BE2C (cell line): ENCODE results near the gene TWF2.

Source experiments
- DNase-seq: peaks from one replicate; pipeline ENCODE4 v3.0.0-alpha.2; 2020
- H3K27me3 ChIP-seq: fragments of 250-450 bp; sonication (Bioruptor Pico); 2 replicates; pipeline ENCODE4 v1.5.1; 2020; ENCODE audit warnings: mild to moderate bottlenecking
- H3K36me3 ChIP-seq: fragments of 250-450 bp; sonication (Bioruptor Pico); 2 replicates; pipeline ENCODE4 v1.5.1; 2020; ENCODE audit warnings: mild to moderate bottlenecking
- H3K4me1 ChIP-seq: fragments of 250-450 bp; sonication (Bioruptor Pico); 2 replicates; pipeline ENCODE4 v1.5.1; 2020
- H3K4me3 ChIP-seq: 2 replicates; pipeline ENCODE4 v1.5.1; 2011; ENCODE audit warnings: low read depth, low read length
- H3K9me3 ChIP-seq: fragments of 250-450 bp; sonication (Bioruptor Pico); 2 replicates; pipeline ENCODE4 v1.5.1; 2020
- TF ChIP-seq, protein P1 (sequence below): IDR thresholded peaks from 2 replicates; pipeline ENCODE4 v1.5.1; 2012; ENCODE audit warnings: mild to moderate bottlenecking, low read depth, low read length

Gene TWF2

DNA sequence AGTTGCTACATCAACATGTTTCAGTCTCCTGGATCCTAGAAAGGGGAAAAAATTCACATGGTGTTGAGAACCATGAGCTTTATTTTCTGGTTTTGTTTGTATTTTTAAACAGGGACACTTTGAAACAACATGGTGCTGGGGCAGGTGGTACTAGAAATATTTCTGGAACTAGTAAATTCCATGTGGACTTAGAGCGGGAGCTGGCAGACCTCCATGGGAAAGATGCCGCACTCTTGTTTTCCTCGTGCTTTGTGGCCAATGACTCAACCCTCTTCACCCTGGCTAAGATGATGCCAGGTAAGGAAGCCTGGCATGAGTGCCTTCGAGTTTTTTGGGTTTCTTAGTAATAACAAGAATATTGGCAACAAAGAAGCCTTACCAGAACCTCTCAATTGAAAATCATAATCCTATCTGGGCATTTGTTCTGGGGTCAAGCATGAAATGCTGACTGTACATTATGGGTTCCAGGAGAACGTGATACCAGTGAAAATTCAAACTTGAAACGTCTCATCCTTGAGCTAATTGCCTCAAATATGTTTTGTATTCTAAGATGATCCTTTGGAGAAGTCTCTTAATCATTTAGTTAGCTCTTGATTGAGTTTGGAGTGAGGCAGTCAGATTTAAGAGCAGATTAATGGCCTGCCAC is 33.1 kb downstream of the TWF2 start:
- H3K27me3 ChIP-seq = no peaks in the 10 kb centered on the region
- H3K4me1 ChIP-seq = no peaks in the 10 kb centered on the region
- no peaks in the 10 kb centered on the region for H3K9me3 ChIP-seq
- no peak overlapping the region for H3K4me3 ChIP-seq
- DNase-seq = no peak
- TF ChIP-seq, protein P1, sequence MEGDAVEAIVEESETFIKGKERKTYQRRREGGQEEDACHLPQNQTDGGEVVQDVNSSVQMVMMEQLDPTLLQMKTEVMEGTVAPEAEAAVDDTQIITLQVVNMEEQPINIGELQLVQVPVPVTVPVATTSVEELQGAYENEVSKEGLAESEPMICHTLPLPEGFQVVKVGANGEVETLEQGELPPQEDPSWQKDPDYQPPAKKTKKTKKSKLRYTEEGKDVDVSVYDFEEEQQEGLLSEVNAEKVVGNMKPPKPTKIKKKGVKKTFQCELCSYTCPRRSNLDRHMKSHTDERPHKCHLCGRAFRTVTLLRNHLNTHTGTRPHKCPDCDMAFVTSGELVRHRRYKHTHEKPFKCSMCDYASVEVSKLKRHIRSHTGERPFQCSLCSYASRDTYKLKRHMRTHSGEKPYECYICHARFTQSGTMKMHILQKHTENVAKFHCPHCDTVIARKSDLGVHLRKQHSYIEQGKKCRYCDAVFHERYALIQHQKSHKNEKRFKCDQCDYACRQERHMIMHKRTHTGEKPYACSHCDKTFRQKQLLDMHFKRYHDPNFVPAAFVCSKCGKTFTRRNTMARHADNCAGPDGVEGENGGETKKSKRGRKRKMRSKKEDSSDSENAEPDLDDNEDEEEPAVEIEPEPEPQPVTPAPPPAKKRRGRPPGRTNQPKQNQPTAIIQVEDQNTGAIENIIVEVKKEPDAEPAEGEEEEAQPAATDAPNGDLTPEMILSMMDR = no peak
- peaks cover 43% of the 10 kb centered on the region for H3K36me3 ChIP-seq

DNA sequence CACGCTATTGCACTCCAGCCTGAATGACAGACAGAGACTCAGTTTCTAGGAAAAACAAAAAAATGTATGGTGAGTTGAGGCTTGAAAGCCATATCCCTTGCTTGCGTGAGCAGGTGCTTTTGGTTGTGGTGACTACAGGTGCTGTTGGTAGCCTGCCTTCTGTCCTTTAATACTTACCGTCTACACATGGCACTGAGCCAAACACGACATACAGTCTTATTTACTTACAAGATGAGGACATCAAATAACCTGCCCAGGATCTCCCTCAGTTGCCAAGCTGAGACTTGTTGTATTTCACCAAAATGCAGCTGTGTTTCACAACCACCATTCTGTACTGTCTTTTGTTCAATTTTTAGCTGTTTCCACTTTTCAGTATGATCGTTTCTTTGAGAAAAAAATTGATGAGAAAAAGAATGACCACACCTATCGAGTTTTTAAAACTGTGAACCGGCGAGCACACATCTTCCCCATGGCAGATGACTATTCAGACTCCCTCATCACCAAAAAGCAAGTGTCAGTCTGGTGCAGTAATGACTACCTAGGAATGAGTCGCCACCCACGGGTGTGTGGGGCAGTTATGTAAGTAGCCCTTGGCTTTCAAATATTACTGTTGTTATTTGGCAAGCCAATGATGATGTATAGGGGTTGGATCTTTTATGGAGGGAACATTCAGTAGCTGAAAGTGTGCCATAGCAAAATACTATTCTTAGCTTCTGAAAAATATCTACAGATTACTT is 34.5 kb downstream of the TWF2 start:
- TF ChIP-seq, protein P1 = no peak
- H3K36me3 ChIP-seq = peaks cover 38% of the 10 kb centered on the region
- no peaks in the 10 kb centered on the region for H3K9me3 ChIP-seq
- H3K27me3 ChIP-seq = no peaks in the 10 kb centered on the region
- H3K4me3 ChIP-seq = no peak overlapping the region
- H3K4me1 ChIP-seq = no peaks in the 10 kb centered on the region
- DNase-seq = no peak

DNA sequence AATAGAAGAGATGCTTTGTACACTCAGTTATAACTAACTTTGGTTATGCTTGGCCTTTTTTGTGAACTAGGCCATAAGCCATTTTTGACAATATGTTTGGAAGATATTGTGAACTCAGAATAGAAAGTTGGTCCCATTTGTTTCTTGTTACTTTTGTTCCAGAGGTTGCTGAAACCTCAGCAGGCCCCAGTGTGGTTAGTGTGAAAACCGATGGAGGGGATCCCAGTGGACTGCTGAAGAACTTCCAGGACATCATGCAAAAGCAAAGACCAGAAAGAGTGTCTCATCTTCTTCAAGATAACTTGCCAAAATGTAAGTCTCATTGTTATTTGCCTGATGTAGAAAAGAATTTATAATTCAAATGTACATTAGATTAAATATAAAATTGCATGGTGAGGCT is 35.3 kb downstream of the TWF2 start:
- TF ChIP-seq, protein P1 = no peak
- Histone ChIP-seq H3K27me3 (no peaks in the 10 kb centered on the region), H3K4me3 (no peak overlapping the region), H3K4me1 (no peaks in the 10 kb centered on the region), H3K9me3 (no peaks in the 10 kb centered on the region), H3K36me3 (peaks cover 39% of the 10 kb centered on the region)
- DNase-seq = no peak

DNA sequence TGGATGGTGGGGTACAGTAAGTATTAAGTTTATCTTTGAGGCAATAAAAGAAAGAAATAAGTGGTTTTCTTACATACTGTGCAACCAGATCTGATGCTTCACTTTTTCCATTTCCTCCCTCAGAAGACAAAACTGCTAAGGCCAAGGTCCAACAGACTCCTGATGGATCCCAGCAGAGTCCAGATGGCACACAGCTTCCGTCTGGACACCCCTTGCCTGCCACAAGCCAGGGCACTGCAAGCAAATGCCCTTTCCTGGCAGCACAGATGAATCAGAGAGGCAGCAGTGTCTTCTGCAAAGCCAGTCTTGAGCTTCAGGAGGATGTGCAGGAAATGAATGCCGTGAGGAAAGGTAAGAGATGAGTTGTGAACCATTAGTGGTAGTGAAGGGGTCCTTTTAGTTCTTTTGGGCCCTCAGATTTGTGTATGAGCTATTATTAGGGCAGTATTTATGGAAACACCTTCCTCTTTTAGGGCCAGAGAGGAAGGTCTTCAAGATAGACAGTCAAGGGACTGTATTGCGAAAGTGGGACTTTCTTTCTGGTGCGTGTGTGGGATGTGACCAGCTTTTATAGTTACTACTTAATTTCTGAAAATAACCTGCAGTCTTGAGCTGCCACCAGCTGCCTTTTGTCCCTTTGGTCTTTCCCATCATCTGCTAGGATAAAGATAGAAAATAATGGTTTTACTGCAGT is 36.4 kb downstream of the TWF2 start:
- DNase-seq = no peak
- H3K36me3 ChIP-seq = peaks cover 29% of the 10 kb centered on the region
- H3K9me3 ChIP-seq = no peaks in the 10 kb centered on the region
- TF ChIP-seq, protein P1 = no peak
- H3K4me3 ChIP-seq = no peak overlapping the region
- H3K27me3 ChIP-seq = no peaks in the 10 kb centered on the region
- H3K4me1 ChIP-seq = peaks cover 2% of the 10 kb centered on the region; the same call in 1 of the 2 replicates

DNA sequence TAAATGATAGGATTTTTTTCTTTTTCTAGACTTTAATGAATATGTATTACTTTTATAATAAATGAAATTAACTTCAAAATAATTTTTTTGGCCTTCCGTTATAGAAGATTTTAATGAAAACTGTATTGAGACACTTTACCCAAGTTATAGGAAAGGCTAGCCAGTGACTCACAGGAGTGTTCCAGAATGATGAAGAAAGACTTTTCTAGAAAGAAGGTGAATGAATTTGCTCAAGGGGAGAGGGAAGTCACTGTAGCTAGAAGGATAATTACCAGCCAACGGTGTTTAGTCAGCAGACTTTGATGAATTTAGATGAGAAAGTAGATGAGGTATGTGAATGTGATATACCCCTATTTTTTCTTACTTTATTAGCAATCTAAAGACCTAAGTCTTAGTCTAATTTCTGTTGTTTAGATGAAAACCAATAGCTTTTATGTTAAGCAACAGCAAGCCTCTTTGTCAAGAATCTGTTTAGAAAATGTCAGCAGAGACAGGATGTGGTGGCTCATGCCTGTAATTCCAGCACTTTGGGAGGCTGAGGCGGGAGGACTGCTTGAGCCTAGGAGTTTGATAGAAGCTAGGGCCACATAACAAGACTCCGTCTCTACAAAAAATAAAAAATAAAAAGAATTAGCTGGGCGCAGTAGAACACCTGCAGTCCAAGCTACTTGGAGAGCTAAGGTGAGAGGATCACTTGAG is 37.8 kb downstream of the TWF2 start:
- H3K27me3 ChIP-seq = no peaks in the 10 kb centered on the region
- no peak for DNase-seq

More for the DNA sequence above, 37.8 kb downstream of the TWF2 start:
- TF ChIP-seq, protein P1 = no peak
- H3K4me3 ChIP-seq = no peak overlapping the region
- H3K9me3 ChIP-seq = no peaks in the 10 kb centered on the region
- H3K36me3 ChIP-seq = peaks cover 25% of the 10 kb centered on the region
- H3K4me1 ChIP-seq = peaks cover 6% of the 10 kb centered on the region; the same call in 1 of the 2 replicates
